DOHH2 (cell line): ENCODE data around the gene NDUFB5.

Experiments
- H3F3A ChIP-seq: fragments of 200-600 bp; sonication (generic), shearing (Covaris generic); 2 replicates; pipeline ENCODE4 v1.6.0; 2016; ENCODE audit warnings: antibody characterized with exemption, mild to moderate bottlenecking; ENCODE audit not compliant: control insufficient read depth, insufficient read depth
- H3K27ac ChIP-seq: fragments of 200-600 bp; sonication (generic); 2 replicates; pipeline ENCODE4 v1.5.1; 2014; ENCODE audit warnings: low read depth, mild to moderate bottlenecking, low read length, moderate library complexity
- H3K27me3 ChIP-seq: fragments of 200-600 bp; sonication (generic); 2 replicates; pipeline ENCODE4 v1.6.1; 2014; ENCODE audit warnings: mild to moderate bottlenecking, low read length, mixed read lengths; ENCODE audit not compliant: control insufficient read depth
- H3K36me3 ChIP-seq: fragments of 200-600 bp; sonication (generic); 2 replicates; pipeline ENCODE4 v1.6.1; 2014; ENCODE audit warnings: mild to moderate bottlenecking, low read length, moderate library complexity, mixed read lengths; ENCODE audit not compliant: control insufficient read depth
- H3K4me1 ChIP-seq: fragments of 200-600 bp; sonication (generic); 2 replicates; pipeline ENCODE4 v1.6.1; 2014; ENCODE audit warnings: mild to moderate bottlenecking, low read length, mixed read lengths; ENCODE audit not compliant: control insufficient read depth
- H3K4me2 ChIP-seq: fragments of 200-600 bp; sonication (generic); 2 replicates; pipeline ENCODE4 v1.6.0; 2014; ENCODE audit warnings: mild to moderate bottlenecking, low read length, moderate library complexity
- H3K4me3 ChIP-seq: fragments of 200-600 bp; sonication (generic); 2 replicates; pipeline ENCODE4 v1.5.1; 2014; ENCODE audit warnings: mild to moderate bottlenecking, low read length, mixed read lengths
- H3K79me2 ChIP-seq: fragments of 200-600 bp; sonication (generic); 2 replicates; pipeline ENCODE4 v1.6.1; 2014; ENCODE audit warnings: mild to moderate bottlenecking, low read length, mixed read lengths; ENCODE audit not compliant: control insufficient read depth
- H3K9me2 ChIP-seq: fragments of 200-600 bp; sonication (generic); replicated peaks from 2 replicates; pipeline ENCODE4 v1.6.1; 2014; ENCODE audit warnings: mild to moderate bottlenecking, low read length, mixed read lengths; ENCODE audit not compliant: control insufficient read depth
- H3K9me3 ChIP-seq: fragments of 200-600 bp; sonication (generic); 2 replicates; pipeline ENCODE4 v1.6.1; 2014; ENCODE audit warnings: antibody characterized with exemption, low read length, mixed read lengths; ENCODE audit not compliant: control insufficient read depth, insufficient read depth
- H4K20me1 ChIP-seq: fragments of 200-600 bp; sonication (generic); 2 replicates; pipeline ENCODE4 v1.6.0; 2014; ENCODE audit warnings: low read depth, mild to moderate bottlenecking, antibody characterized with exemption, low read length, moderate library complexity; ENCODE audit not compliant: control insufficient read depth, insufficient read depth
- EZH2phosphoT487 ChIP-seq: fragments of 200-600 bp; sonication (generic); IDR thresholded peaks from 2 replicates; pipeline ENCODE4 v1.6.1; 2017; ENCODE audit warnings: borderline replicate concordance, mild to moderate bottlenecking, antibody characterized with exemption, low read length, moderate library complexity, mixed read lengths
- TF ChIP-seq, protein P1 (sequence below): fragments of 200-600 bp; sonication (generic); IDR thresholded peaks from one replicate; pipeline ENCODE4 v1.5.1; 2014; ENCODE audit warnings: antibody characterized with exemption, mild to moderate bottlenecking, low read depth, low read length; ENCODE audit not compliant: poor library complexity, severe bottlenecking

Gene NDUFB5

DNA sequence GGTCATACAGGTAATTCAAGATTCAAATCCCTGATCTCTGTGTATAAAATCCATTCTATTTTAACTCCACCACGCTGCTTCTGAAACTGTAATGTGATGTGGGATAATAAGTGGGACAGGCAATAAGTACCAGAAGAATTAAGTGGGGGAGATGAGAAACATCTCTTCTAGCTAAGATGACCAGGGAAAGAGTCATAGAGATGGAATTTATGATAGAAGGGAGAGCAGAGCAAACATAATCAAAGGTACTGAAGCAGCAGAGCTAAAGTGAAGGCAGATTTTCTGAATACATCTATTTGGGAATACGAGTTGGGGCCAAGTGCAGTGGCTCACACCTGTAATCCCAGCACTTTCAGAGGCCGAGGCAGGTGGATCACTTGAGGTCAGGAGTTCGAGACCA is 5.1 kb upstream of the NDUFB5 start:
- TF ChIP-seq EZH2phosphoT487: no peak
- TF ChIP-seq, protein P1, sequence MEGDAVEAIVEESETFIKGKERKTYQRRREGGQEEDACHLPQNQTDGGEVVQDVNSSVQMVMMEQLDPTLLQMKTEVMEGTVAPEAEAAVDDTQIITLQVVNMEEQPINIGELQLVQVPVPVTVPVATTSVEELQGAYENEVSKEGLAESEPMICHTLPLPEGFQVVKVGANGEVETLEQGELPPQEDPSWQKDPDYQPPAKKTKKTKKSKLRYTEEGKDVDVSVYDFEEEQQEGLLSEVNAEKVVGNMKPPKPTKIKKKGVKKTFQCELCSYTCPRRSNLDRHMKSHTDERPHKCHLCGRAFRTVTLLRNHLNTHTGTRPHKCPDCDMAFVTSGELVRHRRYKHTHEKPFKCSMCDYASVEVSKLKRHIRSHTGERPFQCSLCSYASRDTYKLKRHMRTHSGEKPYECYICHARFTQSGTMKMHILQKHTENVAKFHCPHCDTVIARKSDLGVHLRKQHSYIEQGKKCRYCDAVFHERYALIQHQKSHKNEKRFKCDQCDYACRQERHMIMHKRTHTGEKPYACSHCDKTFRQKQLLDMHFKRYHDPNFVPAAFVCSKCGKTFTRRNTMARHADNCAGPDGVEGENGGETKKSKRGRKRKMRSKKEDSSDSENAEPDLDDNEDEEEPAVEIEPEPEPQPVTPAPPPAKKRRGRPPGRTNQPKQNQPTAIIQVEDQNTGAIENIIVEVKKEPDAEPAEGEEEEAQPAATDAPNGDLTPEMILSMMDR: no peak
- Histone ChIP-seq H4K20me1 (no peaks in the 10 kb centered on the region; the same call in 1 of the 2 replicates), H3K36me3 (peaks cover 85% of the 10 kb centered on the region), H3K9me2 (no peaks in the 10 kb centered on the region), H3K79me2 (peaks cover 46% of the 10 kb centered on the region), H3K4me2 (no peak overlapping the region), H3F3A (no peaks in the 10 kb centered on the region), H3K27me3 (no peaks in the 10 kb centered on the region), H3K9me3 (no peaks in the 10 kb centered on the region), H3K4me1 (peaks cover 9% of the 10 kb centered on the region), H3K27ac (no peak overlapping the region), H3K4me3 (no peak overlapping the region)

DNA sequence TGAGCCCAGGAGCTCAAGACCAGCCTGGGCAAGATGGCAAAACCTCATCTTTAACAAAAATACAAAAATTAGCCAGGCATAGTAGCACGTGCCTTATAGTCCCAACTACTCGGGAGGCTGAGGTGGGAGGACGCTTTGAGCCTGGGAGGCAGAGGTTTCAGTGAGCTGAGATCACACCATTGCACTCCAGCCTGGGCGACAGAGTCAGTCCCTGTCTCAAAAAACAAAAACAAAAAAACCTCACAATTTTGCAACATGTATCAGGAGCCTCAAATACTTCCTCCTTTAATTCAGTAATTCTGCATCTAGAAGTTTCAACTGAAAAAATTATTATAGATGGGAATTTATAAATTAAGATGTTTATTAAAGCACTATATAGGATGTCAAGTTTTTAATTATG is 1.3 kb upstream of the NDUFB5 start:
- peaks cover 36% of the 10 kb centered on the region for H3K4me1 ChIP-seq
- no peaks in the 10 kb centered on the region; the same call in 1 of the 2 replicates for H4K20me1 ChIP-seq
- no peaks in the 10 kb centered on the region for H3K9me3 ChIP-seq
- peak overlapping the region; percentile 86 for H3K4me3 ChIP-seq
- no peak for TF ChIP-seq EZH2phosphoT487
- TF ChIP-seq, protein P1: no peak
- peak overlapping the region; percentile 69 for H3K4me2 ChIP-seq
- H3K36me3 ChIP-seq: peaks cover 61% of the 10 kb centered on the region
- no peaks in the 10 kb centered on the region for H3K9me2 ChIP-seq
- H3K27me3 ChIP-seq: no peaks in the 10 kb centered on the region
- no peak overlapping the region for H3K27ac ChIP-seq
- H3F3A ChIP-seq: peaks cover 10% of the 10 kb centered on the region
- peaks cover 81% of the 10 kb centered on the region for H3K79me2 ChIP-seq

DNA sequence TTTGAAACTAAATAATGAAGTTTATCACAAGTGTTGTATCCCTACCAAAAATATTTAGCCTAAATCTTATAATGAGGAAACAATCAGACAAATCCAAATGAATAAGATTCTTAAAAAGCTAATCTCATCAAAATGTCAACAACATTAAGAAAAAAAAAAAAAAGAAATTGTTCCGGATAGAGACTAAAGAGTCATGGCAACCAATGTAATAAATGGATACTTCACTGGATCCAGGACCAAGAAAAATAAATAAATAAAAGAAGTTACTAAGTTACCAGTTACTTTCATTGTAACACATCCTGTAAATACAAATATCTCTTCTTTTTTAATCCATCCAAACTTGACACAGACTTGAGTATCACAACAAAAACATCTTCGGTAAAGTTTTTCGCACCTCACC is 763 bp upstream of the NDUFB5 start:
- peaks cover 86% of the 10 kb centered on the region for H3K79me2 ChIP-seq
- TF ChIP-seq, protein P1: no peak
- TF ChIP-seq EZH2phosphoT487: no peak
- peak overlapping the region; percentile 86 for H3K4me3 ChIP-seq
- H3K4me1 ChIP-seq: peaks cover 41% of the 10 kb centered on the region
- H3K9me2 ChIP-seq: no peaks in the 10 kb centered on the region
- H3K36me3 ChIP-seq: peaks cover 56% of the 10 kb centered on the region
- H3K4me2 ChIP-seq: peak overlapping the region; percentile 69
- H3K27ac ChIP-seq: peak overlapping the region; percentile 63
- H4K20me1 ChIP-seq: no peaks in the 10 kb centered on the region; the same call in 1 of the 2 replicates
- no peaks in the 10 kb centered on the region for H3K27me3 ChIP-seq
- H3K9me3 ChIP-seq: no peaks in the 10 kb centered on the region
- H3F3A ChIP-seq: peaks cover 10% of the 10 kb centered on the region
